ENCODE results near the gene ATP6V1A. TPM values are rescaled to one million over a fixed set of nuclear protein-coding genes. Genes with fewer than 3 reads are reported as not detected.

The ATP6V1A gene
- total RNA-seq: 10 to 100 TPM; 38.9 to 52.9 (median 44.6) TPM

GRCh38 chr3:113746548-113747282 lies at the start of gene ATP6V1A:
TSS of gene ATP6V1A (plus strand) at chr3:113747035. CDS start at chr3:113778754, 31,719 bp downstream.
- Mint-ChIP-seq H3K27me3 (ENCODE audit: low read depth) (no peaks in the 10 kb centered on the region), H3K4me1 (ENCODE audit: low read depth) (peaks cover 57% of the 10 kb centered on the region), H3K36me3 (ENCODE audit: insufficient read depth) (peaks cover 6% of the 10 kb centered on the region), H3K9me3 (no peaks in the 10 kb centered on the region), H3K4me3 (peak within 1 kb of the TSS; percentile 95)
- ATAC-seq (peak; percentile 47 to 49), DNase-seq (peak; percentile 70)

DNA sequence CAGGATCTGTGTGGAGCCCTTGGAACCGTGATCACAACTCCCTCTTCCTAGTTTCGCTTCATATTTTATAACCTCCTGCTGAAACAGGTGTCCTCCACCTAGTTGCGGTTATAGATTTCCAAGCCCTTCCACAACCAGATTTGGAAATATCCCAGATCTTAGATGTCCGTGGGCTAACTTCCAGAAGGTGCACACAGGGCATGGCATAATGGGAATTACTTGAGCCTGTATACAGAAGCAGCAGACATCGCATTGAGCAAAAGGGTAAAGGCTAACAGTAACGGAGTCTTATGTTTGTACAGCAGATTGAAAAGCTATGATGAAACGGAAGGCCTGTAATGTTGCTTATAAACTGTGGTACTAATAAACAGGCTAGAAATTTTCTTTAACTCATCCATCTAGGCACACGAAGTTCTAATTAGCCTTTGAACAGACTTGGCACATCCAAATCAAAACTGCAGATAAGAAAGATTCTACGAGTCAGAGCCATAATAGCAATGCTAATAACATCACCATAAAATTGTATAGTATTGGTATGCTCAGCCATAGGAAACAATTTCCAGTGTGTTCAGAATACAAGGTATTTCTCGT lies 49.2 kb upstream of the ATP6V1A start:
- DNase-seq (no peak), ATAC-seq (no peak)
- Mint-ChIP-seq H3K36me3 (ENCODE audit: insufficient read depth) (peaks cover 5% of the 10 kb centered on the region), H3K27me3 (ENCODE audit: low read depth) (no peaks in the 10 kb centered on the region), H3K9me3 (no peaks in the 10 kb centered on the region), H3K4me1 (ENCODE audit: low read depth) (peaks cover 26% of the 10 kb centered on the region), H3K4me3 (no peak overlapping the region)

GRCh38 chr3:113698213-113698742 lies 48.6 kb upstream of the ATP6V1A start:
- no peak for ATAC-seq
- H3K27me3 Mint-ChIP-seq (ENCODE audit: low read depth): no peaks in the 10 kb centered on the region

DNA sequence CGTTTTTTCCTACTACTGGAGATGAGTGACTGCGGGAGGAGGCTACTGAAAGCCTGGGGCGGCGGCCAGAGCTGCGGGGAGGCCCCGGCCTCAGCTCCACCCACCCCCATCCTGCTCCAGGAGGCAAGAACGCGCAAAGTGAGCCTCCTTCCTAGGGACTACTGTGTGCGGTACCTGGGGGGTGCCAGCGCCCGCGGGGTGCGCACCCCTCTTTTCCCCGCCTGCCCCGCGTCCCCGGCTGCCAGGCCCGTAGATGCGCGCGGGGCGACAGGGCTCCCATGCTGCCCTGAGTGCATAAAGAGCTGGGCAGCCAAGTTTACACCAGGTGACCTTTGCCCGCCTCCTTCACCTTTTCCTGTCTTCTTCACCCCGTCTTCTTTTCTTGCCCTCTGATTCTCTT lies 47.9 kb upstream of the ATP6V1A start:
- Mint-ChIP-seq H3K4me3 (peak overlapping the region; percentile 68), H3K4me1 (ENCODE audit: low read depth) (peaks cover 18% of the 10 kb centered on the region), H3K36me3 (ENCODE audit: insufficient read depth) (peaks cover 2% of the 10 kb centered on the region), H3K9me3 (no peaks in the 10 kb centered on the region), H3K27me3 (ENCODE audit: low read depth) (no peaks in the 10 kb centered on the region)
- ATAC-seq (no peak), DNase-seq (no peak)

More at GRCh38 chr3:113698213-113698742, 48.6 kb upstream of the ATP6V1A start:
- DNase-seq: no peak
- Mint-ChIP-seq H3K36me3 (ENCODE audit: insufficient read depth) (peaks cover 5% of the 10 kb centered on the region), H3K4me3 (no peak overlapping the region), H3K4me1 (ENCODE audit: low read depth) (peaks cover 23% of the 10 kb centered on the region), H3K9me3 (no peaks in the 10 kb centered on the region)

GRCh38 chr3:113707835-113708234 lies 39.0 kb upstream of the ATP6V1A start:
- ATAC-seq (no peak), DNase-seq (no peak)
- Mint-ChIP-seq H3K27me3 (ENCODE audit: low read depth) (peaks cover 7% of the 10 kb centered on the region), H3K36me3 (ENCODE audit: insufficient read depth) (no peaks in the 10 kb centered on the region), H3K9me3 (no peaks in the 10 kb centered on the region), H3K4me3 (no peak overlapping the region), H3K4me1 (ENCODE audit: low read depth) (peaks cover 3% of the 10 kb centered on the region)

DNA sequence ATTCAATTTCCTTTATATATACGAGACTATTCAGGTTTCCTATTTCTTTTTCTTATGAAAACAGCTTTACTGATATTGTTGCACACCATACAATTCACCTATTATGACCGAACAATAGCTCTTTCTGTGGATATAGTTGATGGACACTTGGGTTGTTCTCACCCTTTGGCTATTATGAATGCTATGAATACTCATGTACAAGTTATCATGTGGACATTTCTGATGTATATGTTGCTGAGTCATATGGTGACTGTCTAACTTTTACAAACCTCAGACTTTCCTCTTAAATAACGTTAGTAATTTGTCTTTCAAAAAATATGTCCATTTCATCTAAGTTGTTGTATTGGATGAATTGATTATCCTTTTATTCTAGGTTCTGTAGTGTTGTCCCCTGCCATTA lies 34.7 kb upstream of the ATP6V1A start:
- Mint-ChIP-seq H3K36me3 (ENCODE audit: insufficient read depth) (peaks cover 3% of the 10 kb centered on the region), H3K4me3 (no peak overlapping the region), H3K4me1 (ENCODE audit: low read depth) (peaks cover 3% of the 10 kb centered on the region), H3K9me3 (no peaks in the 10 kb centered on the region), H3K27me3 (ENCODE audit: low read depth) (peaks cover 6% of the 10 kb centered on the region)
- ATAC-seq (no peak), DNase-seq (no peak)

- no peak for ATAC-seq
- Mint-ChIP-seq H3K4me3 (no peak overlapping the region), H3K4me1 (ENCODE audit: low read depth) (peaks cover 11% of the 10 kb centered on the region)
Observed at GRCh38 chr3:113714702-113715101, 32.1 kb upstream of the ATP6V1A start.

DNA sequence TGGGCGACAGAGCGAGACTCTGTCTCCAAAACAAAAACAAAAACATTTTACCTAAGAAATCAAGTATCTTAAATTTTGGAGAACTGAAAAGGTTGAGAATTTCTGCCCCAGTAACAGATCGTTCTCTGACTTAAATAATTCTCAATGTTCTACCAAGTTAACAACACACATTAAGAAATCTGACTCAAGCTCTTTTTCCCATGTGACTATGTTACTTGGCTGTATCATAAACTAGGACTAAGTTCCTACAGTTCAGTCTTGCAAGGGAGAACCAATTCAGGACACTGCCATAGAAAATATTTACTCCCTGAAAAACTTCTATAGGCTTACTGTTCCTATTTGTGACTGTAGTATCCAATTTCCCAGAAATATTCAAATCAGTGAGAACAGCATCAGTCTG lies 29.5 kb upstream of the ATP6V1A start:
- no peaks in the 10 kb centered on the region for H3K9me3 Mint-ChIP-seq
- no peak overlapping the region for H3K4me3 Mint-ChIP-seq
- peaks cover 25% of the 10 kb centered on the region for H3K36me3 Mint-ChIP-seq (ENCODE audit: insufficient read depth)
- DNase-seq (no peak), ATAC-seq (no peak)
- H3K4me1 Mint-ChIP-seq (ENCODE audit: low read depth): peaks cover 13% of the 10 kb centered on the region
- H3K27me3 Mint-ChIP-seq (ENCODE audit: low read depth): no peaks in the 10 kb centered on the region

More at GRCh38 chr3:113714702-113715101, 32.1 kb upstream of the ATP6V1A start:
- no peak for DNase-seq
- Mint-ChIP-seq H3K27me3 (ENCODE audit: low read depth) (no peaks in the 10 kb centered on the region), H3K36me3 (ENCODE audit: insufficient read depth) (peaks cover 11% of the 10 kb centered on the region), H3K9me3 (no peaks in the 10 kb centered on the region)

GRCh38 chr3:113717818-113718217 lies 29.0 kb upstream of the ATP6V1A start:
- no peak for DNase-seq
- peaks cover 26% of the 10 kb centered on the region for H3K36me3 Mint-ChIP-seq (ENCODE audit: insufficient read depth)

DNA sequence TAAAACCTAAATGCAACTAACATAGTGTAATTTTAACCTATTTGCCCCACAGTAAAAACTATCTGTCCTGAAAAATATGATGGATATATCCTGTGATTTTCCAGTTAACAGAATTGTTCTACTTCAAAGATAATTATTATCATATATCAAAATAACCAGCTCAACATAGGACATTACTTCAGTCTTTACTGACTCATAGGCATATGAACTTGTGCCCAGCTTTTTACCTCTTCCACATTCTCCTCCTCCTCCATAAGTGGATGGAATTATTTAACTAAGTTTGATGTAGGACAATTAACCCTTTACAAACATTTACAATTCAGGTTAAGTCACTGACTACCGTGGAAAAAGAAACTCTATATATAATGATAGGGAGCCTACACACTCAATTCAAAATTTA lies 27.5 kb upstream of the ATP6V1A start:
- DNase-seq (no peak), ATAC-seq (no peak)
- H3K36me3 Mint-ChIP-seq (ENCODE audit: insufficient read depth): peaks cover 32% of the 10 kb centered on the region
- H3K9me3 Mint-ChIP-seq: no peaks in the 10 kb centered on the region
- H3K4me1 Mint-ChIP-seq (ENCODE audit: low read depth): peaks cover 16% of the 10 kb centered on the region
- H3K4me3 Mint-ChIP-seq: no peak overlapping the region
- H3K27me3 Mint-ChIP-seq (ENCODE audit: low read depth): no peaks in the 10 kb centered on the region

More at GRCh38 chr3:113717818-113718217, 29.0 kb upstream of the ATP6V1A start:
- no peaks in the 10 kb centered on the region for H3K9me3 Mint-ChIP-seq
- peaks cover 10% of the 10 kb centered on the region for H3K4me1 Mint-ChIP-seq (ENCODE audit: low read depth)
- H3K27me3 Mint-ChIP-seq (ENCODE audit: low read depth): no peaks in the 10 kb centered on the region
- peak; percentile 87 to 99 for ATAC-seq
- H3K4me3 Mint-ChIP-seq: no peak overlapping the region

GRCh38 chr3:113719758-113720157 lies 27.1 kb upstream of the ATP6V1A start:
- H3K4me3 Mint-ChIP-seq: no peak overlapping the region
- no peaks in the 10 kb centered on the region for H3K9me3 Mint-ChIP-seq
- H3K4me1 Mint-ChIP-seq (ENCODE audit: low read depth): peaks cover 17% of the 10 kb centered on the region
- ATAC-seq: no peak
- DNase-seq: no peak
- H3K27me3 Mint-ChIP-seq (ENCODE audit: low read depth): no peaks in the 10 kb centered on the region
- H3K36me3 Mint-ChIP-seq (ENCODE audit: insufficient read depth): peaks cover 33% of the 10 kb centered on the region

DNA sequence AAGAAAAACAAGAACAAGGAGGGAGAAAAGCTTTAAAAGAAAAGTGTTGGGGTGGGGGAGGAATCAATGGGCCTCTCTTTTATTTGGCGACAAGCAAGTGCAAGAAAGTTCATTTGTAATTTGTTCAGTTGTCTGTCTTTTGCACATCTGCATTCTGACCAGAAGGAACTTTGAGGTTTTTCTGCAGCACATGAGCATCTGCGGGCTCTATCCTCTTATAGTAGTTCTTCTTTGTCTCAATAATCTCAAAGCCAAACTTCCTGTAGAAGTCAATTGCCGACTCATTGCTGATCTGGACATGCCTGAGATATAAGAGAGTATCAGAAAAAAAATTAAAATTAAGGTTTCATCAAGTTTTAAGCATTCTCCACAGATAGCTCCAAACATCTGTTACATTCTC lies 25.2 kb upstream of the ATP6V1A start:
- H3K36me3 Mint-ChIP-seq (ENCODE audit: insufficient read depth): peaks cover 33% of the 10 kb centered on the region
- no peak for ATAC-seq
- no peaks in the 10 kb centered on the region for H3K9me3 Mint-ChIP-seq
- H3K4me3 Mint-ChIP-seq: no peak overlapping the region
- no peak for DNase-seq
- peaks cover 20% of the 10 kb centered on the region for H3K4me1 Mint-ChIP-seq (ENCODE audit: low read depth)
- H3K27me3 Mint-ChIP-seq (ENCODE audit: low read depth): no peaks in the 10 kb centered on the region

DNA sequence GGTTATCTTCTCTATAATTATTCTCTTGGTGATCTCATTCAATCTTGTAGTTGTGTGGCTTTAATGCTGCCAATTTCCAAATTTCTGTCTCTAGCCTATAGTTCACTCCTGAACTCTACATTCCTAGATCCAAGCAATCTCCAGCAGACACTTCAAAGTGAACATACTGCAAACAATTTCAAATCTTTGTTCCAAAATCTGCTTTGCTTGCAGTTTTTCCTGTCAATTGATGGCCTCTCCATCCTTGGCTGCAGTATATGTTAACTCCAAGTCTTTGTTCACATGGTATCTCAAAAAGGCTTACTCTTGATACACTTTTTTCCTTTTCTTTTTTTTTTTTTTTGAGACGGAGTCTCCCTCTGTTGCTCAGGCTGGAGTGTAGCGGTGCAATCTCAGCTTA lies 18.2 kb upstream of the ATP6V1A start:
- Mint-ChIP-seq H3K36me3 (ENCODE audit: insufficient read depth) (peaks cover 10% of the 10 kb centered on the region), H3K4me3 (no peak overlapping the region), H3K9me3 (no peaks in the 10 kb centered on the region), H3K27me3 (ENCODE audit: low read depth) (no peaks in the 10 kb centered on the region), H3K4me1 (ENCODE audit: low read depth) (peaks cover 21% of the 10 kb centered on the region)
- no peak for ATAC-seq
- no peak for DNase-seq

DNA sequence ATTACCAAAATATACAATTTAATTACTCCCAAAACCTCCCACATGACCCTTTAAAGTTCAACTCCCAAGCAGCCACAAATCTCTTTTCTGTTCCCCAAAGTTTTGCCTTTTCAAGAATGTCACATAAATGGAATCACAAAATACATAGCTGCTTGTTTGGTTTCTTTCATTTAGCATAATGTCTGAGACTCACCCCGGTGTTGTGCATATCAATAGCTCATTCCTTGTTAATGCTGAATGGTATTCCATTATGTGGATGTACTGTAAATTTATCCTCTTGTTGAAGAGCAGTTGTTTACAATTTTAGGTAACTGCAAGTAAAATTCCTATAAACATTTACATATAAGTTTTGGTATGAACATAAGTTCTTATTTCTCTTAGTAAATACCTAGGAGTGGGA lies 16.3 kb upstream of the ATP6V1A start:
- Mint-ChIP-seq H3K4me3 (no peak overlapping the region), H3K27me3 (ENCODE audit: low read depth) (no peaks in the 10 kb centered on the region), H3K9me3 (no peaks in the 10 kb centered on the region), H3K36me3 (ENCODE audit: insufficient read depth) (peaks cover 8% of the 10 kb centered on the region), H3K4me1 (ENCODE audit: low read depth) (peaks cover 15% of the 10 kb centered on the region)
- ATAC-seq (no peak), DNase-seq (no peak)

DNA sequence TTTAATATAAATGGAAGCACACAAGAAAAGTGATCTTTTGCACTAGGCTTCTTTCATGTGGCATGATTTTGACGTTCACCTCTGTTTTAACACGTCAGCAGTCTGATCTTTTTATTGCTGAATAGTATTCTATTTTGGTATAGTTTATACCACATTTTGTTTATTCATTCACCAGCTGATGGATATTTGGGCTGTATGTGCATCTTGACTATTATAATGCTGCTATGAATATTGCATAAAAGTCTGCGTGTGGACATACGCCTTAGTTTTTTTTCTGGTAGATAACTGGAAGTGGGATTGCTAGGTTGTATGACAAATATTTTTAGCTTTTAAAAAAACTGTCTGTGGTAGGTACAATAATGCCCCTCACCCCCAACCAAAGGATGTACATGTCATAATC lies 15.1 kb upstream of the ATP6V1A start:
- H3K27me3 Mint-ChIP-seq (ENCODE audit: low read depth): no peaks in the 10 kb centered on the region
- DNase-seq: no peak
- H3K4me3 Mint-ChIP-seq: no peak overlapping the region
- peaks cover 8% of the 10 kb centered on the region for H3K36me3 Mint-ChIP-seq (ENCODE audit: insufficient read depth)
- H3K4me1 Mint-ChIP-seq (ENCODE audit: low read depth): peaks cover 20% of the 10 kb centered on the region
- no peak for ATAC-seq
- H3K9me3 Mint-ChIP-seq: no peaks in the 10 kb centered on the region
